ENCODE results near the gene FBXL15. TPM values are rescaled to one million over a fixed set of nuclear protein-coding genes. Genes with fewer than 3 reads are reported as not detected.

Gene FBXL15
- total and polyA plus RNA-seq, 2 of the 4 experiments (the other 2 are of a cell fraction), result 3.0 to 8.4 TPM

GRCh38 chr10:102412293-102412692 is 8.3 kb upstream of the FBXL15 start:
- 88% methylated on average over 8 of the region's 10 CpGs; no CpG with 5 or more reads in 1 of the 2 experiments for WGBS, 2 experiments (ENCODE audit: extremely low coverage in 2 of 2, insufficient read length in 1 of 2)
- H3K18ac ChIP-seq (ENCODE audit: low read depth, low read length), result no peak overlapping the region
- no peak overlapping the region for H3K56ac ChIP-seq (ENCODE audit: extremely low read depth, insufficient read depth, low read length)
- no peak overlapping the region for H2AFZ ChIP-seq (replicated peaks; ENCODE audit: low read length, poor library complexity)
- H3K23ac ChIP-seq (ENCODE audit: low read depth, low read length), result no peak overlapping the region
- peaks cover 11% of the 10 kb centered on the region; the same call in 1 of the 2 replicates for H3K9me1 ChIP-seq (ENCODE audit: insufficient read depth, low read length)
- H3K4me2 ChIP-seq (ENCODE audit: low read depth, low read length), result no peak overlapping the region
- dilution Hi-C loops (cut with HindIII; ENCODE audit: low sequenced_read_pairs, unreplicated experiment) (no loop called here), in situ Hi-C loops (cut with MboI; ENCODE audit: low sequenced_read_pairs) (no loop called here), intact Hi-C loops (cut with micrococcal nuclease) (no loop called here)
- H3K4me1 ChIP-seq (ENCODE audit: control insufficient read depth, insufficient read depth, low read length), result peaks cover 8% of the 10 kb centered on the region; the same call in 1 of the 2 replicates
- ATAC-seq (ENCODE audit: low read depth), result no peak
- H4K20me1 ChIP-seq (ENCODE audit: insufficient read depth, low read length), result no peaks in the 10 kb centered on the region
- H3K27ac ChIP-seq (ENCODE audit: insufficient read depth, low read length), result no peak overlapping the region
- no TSS peak for BruUV-seq (replicated peaks)
- no peak overlapping the region for H2BK15ac ChIP-seq (ENCODE audit: low read depth, low read length)
- no peaks in the 10 kb centered on the region for H3K9me3 ChIP-seq (ENCODE audit: control insufficient read depth, insufficient read depth, low read length)
- H3K4ac ChIP-seq (ENCODE audit: low read depth, low read length), result no peak overlapping the region
- H4K91ac ChIP-seq (ENCODE audit: insufficient read depth, low read depth, low read length), result no peak overlapping the region
- no peak overlapping the region for H3K9ac ChIP-seq (ENCODE audit: low read depth, low read length)
- H3K27me3 ChIP-seq (ENCODE audit: control insufficient read depth, insufficient read depth, low read length), result peaks cover 69% of the 10 kb centered on the region
- no peak for DNase-seq
- H4K8ac ChIP-seq (ENCODE audit: low read depth in 2 of 2, low read length in 2 of 2), result no peak overlapping the region
- ChIA-PET CTCF (no interaction called here), POLR2A (ENCODE audit: unreplicated experiment) (no interaction called here)
- no peak overlapping the region for H4K5ac ChIP-seq (ENCODE audit: low read depth, low read length)
- H2BK5ac ChIP-seq (ENCODE audit: low read depth, low read length, poor library complexity, severe bottlenecking), result no peak overlapping the region
- no peak overlapping the region for H2BK120ac ChIP-seq (ENCODE audit: low read depth, low read length)
- no peak overlapping the region for H3K4me3 ChIP-seq (ENCODE audit: insufficient read depth, low read depth, low read length)
- peaks cover 0 to 4% of the 10 kb centered on the region in 2 experiments; a peak in 1 of 4 replicates for H3K79me1 ChIP-seq (ENCODE audit: low read depth in 1 of 2, low read length in 2 of 2)
- TF ChIP-seq RFX5 (IDR thresholded peaks at IDR 0.05; ENCODE audit: low read depth, low read length), result no peak
- no peak for TF ChIP-seq MAZ (IDR thresholded peaks at IDR 0.05; ENCODE audit: borderline replicate concordance, low read depth, low read length)
- TF ChIP-seq SMC3 (IDR thresholded peaks at IDR 0.05; ENCODE audit: low read depth, low read length), result no peak
- TF ChIP-seq NFE2L2 (IDR thresholded peaks at IDR 0.05; ENCODE audit: low read depth, low read length), result no peak
- no peak for TF ChIP-seq CEBPB (IDR thresholded peaks at IDR 0.05; ENCODE audit: low read depth, low read length)
- TF ChIP-seq RAD21 (IDR thresholded peaks at IDR 0.05; ENCODE audit: low read length), result no peak
- TF ChIP-seq FOS (IDR thresholded peaks at IDR 0.05; ENCODE audit: low read depth, low read length), result no peak
- TF ChIP-seq MAFK (IDR thresholded peaks at IDR 0.05; ENCODE audit: low read depth, low read length), result no peak
- no peak for TF ChIP-seq BHLHE40 (IDR thresholded peaks at IDR 0.05; ENCODE audit: low read depth, low read length)
- no peak for TF ChIP-seq MXI1 (IDR thresholded peaks at IDR 0.05; ENCODE audit: borderline replicate concordance, low read depth, low read length)
- TF ChIP-seq USF2 (IDR thresholded peaks at IDR 0.05; ENCODE audit: low read depth, low read length), result no peak
- TF ChIP-seq ELK1 (IDR thresholded peaks at IDR 0.05; ENCODE audit: borderline replicate concordance, low read depth, low read length), result no peak
- no peak for TF ChIP-seq CHD1 (IDR thresholded peaks at IDR 0.05; ENCODE audit: low read depth, low read length)
- no peak for TF ChIP-seq RCOR1 (IDR thresholded peaks at IDR 0.05; ENCODE audit: insufficient replicate concordance, low read length)
- no peak for TF ChIP-seq POLR2A (IDR thresholded peaks at IDR 0.05; ENCODE audit: low read depth, low read length)
- no peak overlapping the region for H2AK9ac ChIP-seq (replicated peaks; ENCODE audit: low read depth, low read length, poor library complexity)
- no peak overlapping the region for H3K14ac ChIP-seq (replicated peaks; ENCODE audit: low read depth, low read length)
- H2BK20ac ChIP-seq (ENCODE audit: low read depth, low read length), result no peak overlapping the region
- H2AK5ac ChIP-seq (ENCODE audit: low read depth, low read length), result no peak overlapping the region
- H3K36me3 ChIP-seq (ENCODE audit: control insufficient read depth, insufficient read depth, low read length), result no peaks in the 10 kb centered on the region
